OCI-LY7 (cell line): ENCODE results near the gene TTR. TPM values are rescaled to one million over a fixed set of nuclear protein-coding genes. Genes with fewer than 3 reads are reported as not detected.

Experiments
- BruUV-seq: library from RNA; stranded (reverse); fragments of 400-500 nt; replicated peaks from 2 replicates; lab custom pipeline; 2021; lab: Mats Ljungman, UMichigan
- CTCF ChIA-PET: fragments of 300-600 bp; sonication (Branson Sonifier 250); formaldehyde crosslinking; loops from one replicate; lab custom pipeline; 2022; ENCODE audit warnings: antibody characterized with exemption; ENCODE audit not compliant: unreplicated experiment; lab: Charles Lee
- POLR2A ChIA-PET: fragments of 300-600 bp; sonication (Branson Sonifier 250); formaldehyde crosslinking; loops from one replicate; lab custom pipeline; 2022; ENCODE audit warnings: antibody characterized with exemption; lab: Charles Lee
- DNase-seq: peaks from one replicate; pipeline ENCODE4 v3.0.0-alpha.2; 2015; ENCODE audit warnings: low spot score
- H2AFZ ChIP-seq: fragments of 200-600 bp; sonication (generic), shearing (Covaris generic); 2 replicates; pipeline ENCODE4 v1.6.1; 2014; ENCODE audit warnings: mild to moderate bottlenecking, antibody characterized with exemption, low read length, moderate library complexity
- H3K27ac ChIP-seq: fragments of 200-600 bp; sonication (generic); 2 replicates; pipeline ENCODE4 v1.5.1; 2014; ENCODE audit warnings: mixed run types, low read depth, mild to moderate bottlenecking, moderate library complexity, low read length, inconsistent platforms; ENCODE audit not compliant: poor library complexity, severe bottlenecking
- H3K36me3 ChIP-seq: fragments of 200-600 bp; sonication (generic); 2 replicates; pipeline ENCODE4 v1.6.1; 2014; ENCODE audit warnings: mild to moderate bottlenecking, antibody characterized with exemption, low read length, moderate library complexity, mixed read lengths; ENCODE audit not compliant: insufficient read depth
- H3K4me1 ChIP-seq: fragments of 200-600 bp; sonication (generic); 2 replicates; pipeline ENCODE4 v1.5.1; 2014; ENCODE audit warnings: mild to moderate bottlenecking, low read length; ENCODE audit not compliant: insufficient read depth, poor library complexity, severe bottlenecking
- H3K4me2 ChIP-seq: fragments of 200-600 bp; sonication (generic); 2 replicates; pipeline ENCODE4 v1.6.1; 2014; ENCODE audit warnings: mild to moderate bottlenecking, low read length
- H3K4me3 ChIP-seq: fragments of 200-600 bp; sonication (generic); 2 replicates; pipeline ENCODE4 v1.5.1; 2014; ENCODE audit warnings: mild to moderate bottlenecking, low read depth, low read length; ENCODE audit not compliant: poor library complexity, severe bottlenecking
- H3K79me2 ChIP-seq: fragments of 200-600 bp; sonication (generic); 2 replicates; pipeline ENCODE4 v1.6.1; 2016; ENCODE audit warnings: low read depth, mild to moderate bottlenecking, low read length, moderate library complexity, mixed read lengths; ENCODE audit not compliant: insufficient read depth
- H3K9me2 ChIP-seq: fragments of 200-600 bp; sonication (generic); 2 replicates; pipeline ENCODE4 v1.6.1; 2016; ENCODE audit warnings: mild to moderate bottlenecking, low read length, mixed read lengths; ENCODE audit not compliant: insufficient read depth
- H3K9me3 ChIP-seq: fragments of 200-600 bp; sonication (generic); 2 replicates; pipeline ENCODE4 v1.6.1; 2014; ENCODE audit warnings: mild to moderate bottlenecking, mixed run types, low read length, mixed read lengths
- H4K20me1 ChIP-seq: fragments of 200-600 bp; sonication (generic); 2 replicates; pipeline ENCODE4 v1.6.1; 2014; ENCODE audit warnings: mild to moderate bottlenecking, antibody characterized with exemption, low read length, moderate library complexity, mixed read lengths; ENCODE audit not compliant: insufficient read depth
- EZH2phosphoT487 ChIP-seq: fragments of 200-600 bp; sonication (generic); IDR thresholded peaks from 2 replicates; pipeline ENCODE4 v1.6.1; 2018; ENCODE audit warnings: low read depth, borderline replicate concordance, mild to moderate bottlenecking, mixed run types, antibody characterized with exemption, low read length, moderate library complexity, mixed read lengths
- intact Hi-C: fragments of 100-400 bp; cut with micrococcal nuclease; formaldehyde crosslinking; loops from one replicate; pipeline ENCODE4 v1.10.0; 2022; ENCODE audit not compliant: unreplicated experiment
- total RNA-seq, 2 experiments: library from RNA; depleted of rRNA in 1 of 2; stranded (reverse); fragments of >200 nt in 1 of 2; shearing (Covaris generic) in 1 of 2; gene quantifications; 2 replicates each; pipeline ENCODE4 v1.2.3, GENCODE V29; 2014 to 2022
- TF ChIP-seq, protein P1 (sequence below): fragments of 200-600 bp; sonication (generic); conservative IDR thresholded peaks from 2 replicates; pipeline ENCODE4 v1.5.1; 2014; ENCODE audit warnings: mild to moderate bottlenecking, antibody characterized with exemption, low read length, moderate library complexity, mixed read lengths

The TTR gene
- total RNA-seq, 2 experiments from 2014 or later, result not detected

DNA sequence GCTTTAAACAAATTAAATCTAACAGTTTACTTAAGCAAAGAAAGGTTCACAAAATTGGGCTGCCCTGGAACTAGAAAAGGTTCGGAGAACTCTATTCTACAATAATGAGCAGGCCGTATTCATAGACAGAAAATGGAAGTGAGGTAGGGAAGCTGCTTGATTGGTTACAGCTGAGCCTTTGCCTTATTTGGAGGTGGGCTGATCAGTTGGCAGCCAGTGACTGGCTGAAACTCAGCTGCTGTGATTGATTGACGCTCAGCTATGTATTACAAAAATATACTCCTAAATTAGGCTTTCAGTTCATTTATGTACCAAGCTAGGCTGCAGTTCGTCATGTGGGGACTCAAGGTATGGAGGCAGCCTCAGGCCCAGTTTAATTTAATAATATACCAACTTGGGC is 42.3 kb upstream of the TTR start:
- no TSS peak for BruUV-seq
- Histone ChIP-seq H3K4me3 (no peak overlapping the region), H3K9me3 (no peaks in the 10 kb centered on the region)

DNA sequence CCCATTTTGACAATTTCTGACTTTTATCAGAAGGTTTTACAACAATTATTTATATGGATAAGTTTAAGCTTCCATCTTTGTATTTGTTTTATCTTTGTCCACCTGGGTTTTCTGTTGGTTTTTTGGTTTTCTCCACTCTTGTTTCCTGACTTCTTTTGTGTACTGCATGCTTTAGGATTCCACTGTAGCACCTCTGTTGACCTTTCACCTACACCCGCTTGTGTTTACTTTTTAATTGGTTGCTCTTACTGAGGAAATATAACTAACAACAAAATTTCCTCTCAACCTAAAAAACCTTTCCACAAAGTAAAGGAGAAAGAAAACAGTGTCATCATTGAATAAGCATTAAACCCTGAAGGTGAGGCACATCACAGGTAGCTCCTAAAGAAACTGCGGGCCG is 39.8 kb upstream of the TTR start:
- intact Hi-C loops, result loop anchor here (10.0 kb wide), 1 partner anchor 423 kb away; no protein-coding TSS in a partner anchor
- BruUV-seq, result no TSS peak

More for the DNA sequence above, 42.3 kb upstream of the TTR start:
- TF ChIP-seq, protein P1, sequence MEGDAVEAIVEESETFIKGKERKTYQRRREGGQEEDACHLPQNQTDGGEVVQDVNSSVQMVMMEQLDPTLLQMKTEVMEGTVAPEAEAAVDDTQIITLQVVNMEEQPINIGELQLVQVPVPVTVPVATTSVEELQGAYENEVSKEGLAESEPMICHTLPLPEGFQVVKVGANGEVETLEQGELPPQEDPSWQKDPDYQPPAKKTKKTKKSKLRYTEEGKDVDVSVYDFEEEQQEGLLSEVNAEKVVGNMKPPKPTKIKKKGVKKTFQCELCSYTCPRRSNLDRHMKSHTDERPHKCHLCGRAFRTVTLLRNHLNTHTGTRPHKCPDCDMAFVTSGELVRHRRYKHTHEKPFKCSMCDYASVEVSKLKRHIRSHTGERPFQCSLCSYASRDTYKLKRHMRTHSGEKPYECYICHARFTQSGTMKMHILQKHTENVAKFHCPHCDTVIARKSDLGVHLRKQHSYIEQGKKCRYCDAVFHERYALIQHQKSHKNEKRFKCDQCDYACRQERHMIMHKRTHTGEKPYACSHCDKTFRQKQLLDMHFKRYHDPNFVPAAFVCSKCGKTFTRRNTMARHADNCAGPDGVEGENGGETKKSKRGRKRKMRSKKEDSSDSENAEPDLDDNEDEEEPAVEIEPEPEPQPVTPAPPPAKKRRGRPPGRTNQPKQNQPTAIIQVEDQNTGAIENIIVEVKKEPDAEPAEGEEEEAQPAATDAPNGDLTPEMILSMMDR, result no peak
- Histone ChIP-seq H4K20me1 (no peaks in the 10 kb centered on the region), H3K4me1 (no peaks in the 10 kb centered on the region), H3K79me2 (no peaks in the 10 kb centered on the region), H3K9me2 (no peaks in the 10 kb centered on the region), H3K27ac (no peak overlapping the region), H2AFZ (no peak overlapping the region), H3K36me3 (no peaks in the 10 kb centered on the region), H3K4me2 (no peak overlapping the region)
- POLR2A ChIA-PET, result interaction anchor here (0.7 kb wide), 1 partner anchor 27 kb away, joined by 3 read pairs; no protein-coding TSS in a partner anchor
- DNase-seq, result no peak
- intact Hi-C loops, result no loop called here
- CTCF ChIA-PET, result no interaction called here

DNA sequence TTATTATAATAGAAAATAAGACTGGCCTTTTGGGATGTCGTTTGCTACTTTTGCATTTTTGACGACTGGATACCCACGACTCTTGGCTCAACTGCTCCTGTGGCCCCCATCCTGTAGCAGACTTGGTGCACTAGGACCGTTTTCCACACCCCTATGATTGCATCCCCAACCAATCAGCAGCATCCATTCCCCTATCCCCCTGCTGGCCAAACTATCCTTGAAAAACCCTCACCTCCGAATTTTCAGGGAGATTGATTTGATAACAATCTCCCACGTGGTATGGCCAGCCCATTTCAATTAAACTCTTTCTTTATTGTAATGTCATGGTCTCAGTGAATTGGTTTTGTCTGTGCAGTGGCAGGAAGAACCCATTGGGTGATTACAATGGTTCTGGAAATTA is 37.9 kb upstream of the TTR start:
- TF ChIP-seq, protein P1, result no peak
- TF ChIP-seq EZH2phosphoT487, result no peak
- no peak overlapping the region for H3K4me3 ChIP-seq
- no peaks in the 10 kb centered on the region for H3K36me3 ChIP-seq
- no peak overlapping the region for H2AFZ ChIP-seq
- no TSS peak for BruUV-seq
- intact Hi-C loops, result loop anchor here (10.0 kb wide), 1 partner anchor 421 kb away; no protein-coding TSS in a partner anchor
- CTCF ChIA-PET, result no interaction called here
- H3K4me2 ChIP-seq, result no peak overlapping the region
- H3K4me1 ChIP-seq, result peaks cover 8% of the 10 kb centered on the region
- no peaks in the 10 kb centered on the region for H3K79me2 ChIP-seq
- no peak overlapping the region for H3K27ac ChIP-seq
- H3K9me3 ChIP-seq, result no peaks in the 10 kb centered on the region
- no peaks in the 10 kb centered on the region for H4K20me1 ChIP-seq
- POLR2A ChIA-PET, result interaction anchor here (0.9 kb wide), 1 partner anchor 296 kb away, joined by 4 read pairs; no protein-coding TSS in a partner anchor
- DNase-seq, result no peak
- H3K9me2 ChIP-seq, result no peaks in the 10 kb centered on the region

More for the DNA sequence above, 39.8 kb upstream of the TTR start:
- H3K36me3 ChIP-seq, result no peaks in the 10 kb centered on the region
- H4K20me1 ChIP-seq, result no peaks in the 10 kb centered on the region
- no peak overlapping the region for H2AFZ ChIP-seq
- H3K79me2 ChIP-seq, result no peaks in the 10 kb centered on the region
- TF ChIP-seq EZH2phosphoT487, result no peak
- TF ChIP-seq, protein P1, result no peak
- no peaks in the 10 kb centered on the region for H3K9me3 ChIP-seq
- H3K4me2 ChIP-seq, result no peak overlapping the region
- ChIA-PET POLR2A (interaction anchor here (0.5 kb wide), 1 partner anchor 207 kb away, joined by 3 read pairs; no protein-coding TSS in a partner anchor), CTCF (interaction anchor here (0.5 kb wide), 1 partner anchor 152 kb away, joined by 3 read pairs; no protein-coding TSS in a partner anchor)
- no peaks in the 10 kb centered on the region for H3K9me2 ChIP-seq
- no peak for DNase-seq
- no peak overlapping the region for H3K27ac ChIP-seq
- peaks cover 8% of the 10 kb centered on the region for H3K4me1 ChIP-seq
- H3K4me3 ChIP-seq, result no peak overlapping the region
